HEK293 (cell line): Measurements from ENCODE around the gene ZNF19.

ENCODE experiments used
- CTCF ChIP-seq: fragments of 450-650 bp; formaldehyde crosslinking; IDR thresholded peaks from 2 replicates; pipeline ENCODE4 v1.5.1; 2016; ENCODE audit warnings: missing biosample characterization, missing genetic modification characterization
- ZNF114 ChIP-seq: fragments of 450-650 bp; formaldehyde crosslinking; IDR thresholded peaks from 2 replicates; pipeline ENCODE4 v1.5.0; 2017; ENCODE audit warnings: missing biosample characterization, missing genetic modification characterization
- ZNF121 ChIP-seq: fragments of 450-650 bp; formaldehyde crosslinking; IDR thresholded peaks from 2 replicates; pipeline ENCODE4 v1.5.1; 2016; ENCODE audit warnings: missing biosample characterization, missing genetic modification characterization
- ZNF202 ChIP-seq: fragments of 450-650 bp; formaldehyde crosslinking; IDR thresholded peaks from 2 replicates; pipeline ENCODE4 v1.5.1; 2016; ENCODE audit warnings: missing biosample characterization, missing genetic modification characterization, borderline replicate concordance
- ZNF792 ChIP-seq: fragments of 450-650 bp; formaldehyde crosslinking; IDR thresholded peaks from 2 replicates; pipeline ENCODE4 v1.5.1; 2016; ENCODE audit warnings: missing biosample characterization, missing genetic modification characterization

GRCh38 chr16:71460941-71461340 lies 28.2 kb downstream of the ZNF19 start:
- TF ChIP-seq CTCF (tag by site-specific recombination) (no peak), ZNF202 (tag by site-specific recombination) (no peak), ZNF792 (tag by site-specific recombination) (no peak), ZNF121 (no peak), ZNF114 (no peak)
